B cell (primary cell): ENCODE measurements around the gene CCDC63. TPM values are rescaled to one million over a fixed set of nuclear protein-coding genes. Genes with fewer than 3 reads are reported as not detected.

Experiments
- ATAC-seq: fragments of 200-7000 bp; cut with Tn5 transposase; one replicate; pipeline ENCODE4 v1.10.0; 2021; ENCODE audit warnings: low read depth, mild to moderate bottlenecking, moderate number of reproducible peaks, moderate library complexity
- CTCF ChIA-PET: fragments of 350-600 bp; sonication (Branson Sonifier 250); formaldehyde crosslinking; loops from one replicate; lab custom pipeline; 2021; ENCODE audit warnings: antibody characterized with exemption, inconsistent platforms; lab: Charles Lee
- POLR2A ChIA-PET: fragments of 350-600 bp; sonication (Branson Sonifier 250); formaldehyde crosslinking; loops from one replicate; lab custom pipeline; 2021; ENCODE audit warnings: antibody characterized with exemption; lab: Charles Lee
- DNase-seq: peaks from one replicate; pipeline ENCODE4 v3.0.0; 2013
- H2AFZ ChIP-seq: 2 replicates; pipeline ENCODE4 v1.6.1; 2012; ENCODE audit warnings: mild to moderate bottlenecking, low read depth, low read length; ENCODE audit not compliant: insufficient read depth, poor library complexity, severe bottlenecking
- H3K27ac ChIP-seq, 2 donors: 1 replicate in 1 of 2; 2 replicates in 1 of 2; pipeline ENCODE4 v1.5.1; 2012 to 2013; ENCODE audit warnings: low read length in 2 of 2, mild to moderate bottlenecking in 2 of 2, moderate library complexity in 1 of 2
- H3K27me3 ChIP-seq, 4 experiments: fragments of 200-600 bp in 1 of 4; sonication (generic) in 1 of 4; replicated peaks in 1 of 4; 1 replicate in 2 of 4; 2 replicates in 2 of 4; pipeline versions ENCODE4 v1.6.1 to v1.7.0; 2013 to 2016; ENCODE audit warnings: low read length in 3 of 4, mild to moderate bottlenecking in 2 of 4, mixed read lengths in 1 of 4, moderate library complexity in 1 of 4; ENCODE audit not compliant: insufficient read depth in 4 of 4, control insufficient read depth in 3 of 4; ENCODE audit errors: control extremely low read depth in 1 of 4
- H3K36me3 ChIP-seq, 2 experiments: replicated peaks in 1 of 2; 1 replicate in 1 of 2; 2 replicates in 1 of 2; pipeline versions ENCODE4 v1.6.1 to v1.7.1; 2013; ENCODE audit warnings: low read length in 1 of 2; ENCODE audit not compliant: insufficient read depth in 2 of 2, control insufficient read depth in 1 of 2; ENCODE audit errors: control extremely low read depth in 1 of 2, extremely low read depth in 1 of 2
- H3K4me1 ChIP-seq, 2 donors: fragments of 200-600 bp in 1 of 2; sonication (generic) in 1 of 2; 1 replicate in 1 of 2; 2 replicates in 1 of 2; pipeline versions ENCODE4 v1.5.1 to v1.6.1; 2013 to 2017; ENCODE audit warnings: low read length in 2 of 2; ENCODE audit not compliant: control insufficient read depth in 2 of 2, insufficient read depth in 2 of 2
- H3K4me2 ChIP-seq: replicated peaks from 2 replicates; pipeline ENCODE3; 2012; ENCODE audit warnings: mild to moderate bottlenecking, low read depth, low read length; ENCODE audit not compliant: poor library complexity, severe bottlenecking
- H3K4me3 ChIP-seq, 5 experiments: fragments of 200-600 bp in 1 of 5; sonication (generic) in 1 of 5; 1 replicate in 3 of 5; 2 replicates in 2 of 5; pipeline versions ENCODE4 v1.5.1 to v1.7.0; 2011 to 2016; ENCODE audit warnings: low read length in 4 of 5, mild to moderate bottlenecking in 4 of 5, low read depth in 2 of 5, control low read depth in 1 of 5, moderate library complexity in 1 of 5; ENCODE audit not compliant: insufficient read depth in 1 of 5; ENCODE audit errors: control extremely low read depth in 1 of 5, extremely low read depth in 1 of 5
- H3K79me2 ChIP-seq: fragments of 200-600 bp; sonication (generic); one replicate; pipeline ENCODE4 v1.6.0; 2016; ENCODE audit warnings: low read length; ENCODE audit not compliant: control insufficient read depth, insufficient read depth
- H3K9ac ChIP-seq: fragments of 200-600 bp; sonication (generic); 2 replicates; pipeline ENCODE4 v1.6.1; 2017; ENCODE audit warnings: mild to moderate bottlenecking, low read length, moderate library complexity
- H3K9me3 ChIP-seq, 3 donors: one replicate each; pipeline versions ENCODE4 v1.6.1 to v1.7.1; 2013; ENCODE audit warnings: low read length in 2 of 3; ENCODE audit not compliant: control insufficient read depth in 2 of 3, insufficient read depth in 1 of 3; ENCODE audit errors: control extremely low read depth in 1 of 3
- H4K20me1 ChIP-seq: 2 replicates; pipeline ENCODE4 v1.6.0; 2012; ENCODE audit warnings: mild to moderate bottlenecking, low read length; ENCODE audit not compliant: insufficient read depth, control insufficient read depth, poor library complexity, severe bottlenecking
- H3K27ac Mint-ChIP-seq: one replicate; pipeline ENCODE4 v1.8.0; 2021; ENCODE audit warnings: mixed read lengths
- H3K27me3 Mint-ChIP-seq: one replicate; pipeline ENCODE4 v1.8.0; 2021; ENCODE audit warnings: mixed read lengths
- H3K4me1 Mint-ChIP-seq: one replicate; pipeline ENCODE4 v1.8.0; 2021; ENCODE audit warnings: mixed read lengths
- H3K4me3 Mint-ChIP-seq: one replicate; pipeline ENCODE4 v1.8.0; 2021; ENCODE audit warnings: mixed read lengths
- H3K9me3 Mint-ChIP-seq: one replicate; pipeline ENCODE4 v1.8.0; 2022; ENCODE audit warnings: mixed read lengths; ENCODE audit not compliant: insufficient read depth
- EZH2 ChIP-seq: IDR thresholded peaks from 2 replicates; pipeline ENCODE4 v1.6.1; 2012; ENCODE audit warnings: borderline replicate concordance, low read depth, mild to moderate bottlenecking, moderate library complexity, low read length; ENCODE audit not compliant: insufficient read depth, poor library complexity, severe bottlenecking
- WGBS: methylation state at CpG from one replicate; pipeline ENCODE4 v1.1.5; 2013; ENCODE audit warnings: missing lambda C conversion rate; ENCODE audit not compliant: insufficient coverage; 5-methylcytosine and 5-hydroxymethylcytosine counted together
- intact Hi-C: fragments of 100-400 bp; cut with micrococcal nuclease; formaldehyde crosslinking; loops from one replicate; pipeline ENCODE4 v1.10.0; 2022
- polyA plus RNA-seq: library from polyadenylated mRNA; depleted of rRNA; stranded (reverse); fragments of >200 nt; gene quantifications from 2 replicates; pipeline ENCODE4 v1.2.3, GENCODE V29; 2012
- total RNA-seq, 2 donors: library from RNA; stranded (reverse); fragments of 120-200 nt in 1 of 2; gene quantifications; 1 replicate in 1 of 2; 2 replicates in 1 of 2; pipeline versions ENCODE4 v1.2.3 to v1.2.4, GENCODE V29; 2013 to 2022
- TF ChIP-seq, protein P1 (sequence below): fragments of 200-600 bp; IDR thresholded peaks from one replicate; pipeline ENCODE4 v1.8.0; 2022; ENCODE audit warnings: antibody characterized with exemption, mild to moderate bottlenecking

Gene CCDC63
- total and polyA plus RNA-seq, 2 donors (not counting 1 experiment from before 2014, with no cell fraction given): not detected

- H3K4me2 ChIP-seq: no peak overlapping the region
- intact Hi-C loops: no loop called here
- no peaks in the 10 kb centered on the region for H4K20me1 ChIP-seq
- H3K79me2 ChIP-seq: no peaks in the 10 kb centered on the region
- ATAC-seq (no peak), DNase-seq (no peak)
- no peak overlapping the region for H3K4me3 Mint-ChIP-seq
- no peaks in the 10 kb centered on the region for H3K4me1 ChIP-seq
- peaks cover 7% of the 10 kb centered on the region for H3K27me3 Mint-ChIP-seq
- no peaks in the 10 kb centered on the region for H3K36me3 ChIP-seq
- H3K9ac ChIP-seq: no peak overlapping the region
- H3K9me3 ChIP-seq: no peaks in the 10 kb centered on the region
- no peaks in the 10 kb centered on the region for H3K27me3 ChIP-seq
- H2AFZ ChIP-seq: no peak overlapping the region
- H3K4me1 Mint-ChIP-seq: no peaks in the 10 kb centered on the region
- 83% methylated on average over 5 of the region's 7 CpGs for WGBS
- H3K27ac Mint-ChIP-seq: no peak overlapping the region
- H3K27ac ChIP-seq: no peak overlapping the region
- no peak overlapping the region for H3K4me3 ChIP-seq
- POLR2A ChIA-PET: interaction anchor here (0.6 kb wide), 1 partner anchor 371 kb away, joined by 3 read pairs; no protein-coding TSS in a partner anchor
- TF ChIP-seq, protein P1, sequence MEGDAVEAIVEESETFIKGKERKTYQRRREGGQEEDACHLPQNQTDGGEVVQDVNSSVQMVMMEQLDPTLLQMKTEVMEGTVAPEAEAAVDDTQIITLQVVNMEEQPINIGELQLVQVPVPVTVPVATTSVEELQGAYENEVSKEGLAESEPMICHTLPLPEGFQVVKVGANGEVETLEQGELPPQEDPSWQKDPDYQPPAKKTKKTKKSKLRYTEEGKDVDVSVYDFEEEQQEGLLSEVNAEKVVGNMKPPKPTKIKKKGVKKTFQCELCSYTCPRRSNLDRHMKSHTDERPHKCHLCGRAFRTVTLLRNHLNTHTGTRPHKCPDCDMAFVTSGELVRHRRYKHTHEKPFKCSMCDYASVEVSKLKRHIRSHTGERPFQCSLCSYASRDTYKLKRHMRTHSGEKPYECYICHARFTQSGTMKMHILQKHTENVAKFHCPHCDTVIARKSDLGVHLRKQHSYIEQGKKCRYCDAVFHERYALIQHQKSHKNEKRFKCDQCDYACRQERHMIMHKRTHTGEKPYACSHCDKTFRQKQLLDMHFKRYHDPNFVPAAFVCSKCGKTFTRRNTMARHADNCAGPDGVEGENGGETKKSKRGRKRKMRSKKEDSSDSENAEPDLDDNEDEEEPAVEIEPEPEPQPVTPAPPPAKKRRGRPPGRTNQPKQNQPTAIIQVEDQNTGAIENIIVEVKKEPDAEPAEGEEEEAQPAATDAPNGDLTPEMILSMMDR: no peak
- no peak for TF ChIP-seq EZH2
- CTCF ChIA-PET: no interaction called here
- H3K9me3 Mint-ChIP-seq: no peaks in the 10 kb centered on the region
Observed at GRCh38 chr12:110928700-110929099, 81.9 kb downstream of the CCDC63 start.

DNA sequence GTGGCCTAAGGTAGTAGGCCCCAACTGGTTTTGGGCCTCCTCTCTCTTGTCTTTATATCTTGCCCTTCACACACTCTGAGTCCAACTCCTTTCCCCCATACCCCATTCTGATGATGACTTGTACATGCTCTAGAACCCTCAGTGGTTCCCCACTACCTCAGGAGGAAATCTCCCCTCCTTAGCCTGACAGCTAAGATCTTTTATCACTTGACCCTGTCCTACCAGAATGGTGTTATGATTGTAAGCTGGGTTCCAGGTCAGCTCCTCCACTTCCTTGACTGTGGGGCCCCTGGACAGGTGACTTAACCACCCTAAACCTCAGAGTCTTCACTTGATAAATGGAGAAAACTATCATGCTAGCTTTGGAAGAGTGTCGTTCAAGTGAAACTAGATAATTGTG is 83.0 kb downstream of the CCDC63 start:
- ATAC-seq: no peak
- no peaks in the 10 kb centered on the region for H4K20me1 ChIP-seq
- H3K27ac Mint-ChIP-seq: no peak overlapping the region
- no peaks in the 10 kb centered on the region for H3K9me3 Mint-ChIP-seq
- no peaks in the 10 kb centered on the region for H3K36me3 ChIP-seq
- no peak overlapping the region for H3K27ac ChIP-seq
- H3K9ac ChIP-seq: no peak overlapping the region
- TF ChIP-seq, protein P1: no peak
- TF ChIP-seq EZH2: no peak
- H3K9me3 ChIP-seq: no peaks in the 10 kb centered on the region
- ChIA-PET POLR2A (no interaction called here), CTCF (no interaction called here)
- H3K4me1 Mint-ChIP-seq: no peaks in the 10 kb centered on the region
- no peak overlapping the region for H2AFZ ChIP-seq
- H3K4me3 ChIP-seq: no peak overlapping the region
- H3K4me1 ChIP-seq: no peaks in the 10 kb centered on the region
- intact Hi-C loops: no loop called here
- no CpG with 5 or more reads among the region's 1 CpG for WGBS
- H3K79me2 ChIP-seq: no peaks in the 10 kb centered on the region
- H3K27me3 ChIP-seq: no peaks in the 10 kb centered on the region
- H3K4me2 ChIP-seq: no peak overlapping the region
- no peak overlapping the region for H3K4me3 Mint-ChIP-seq
- DNase-seq: no peak
- peaks cover 14% of the 10 kb centered on the region for H3K27me3 Mint-ChIP-seq
